Spleen (tissue), 11 donors: Measurements from ENCODE around the gene CCDC138. TPM values are rescaled to one million over a fixed set of nuclear protein-coding genes. Genes with fewer than 3 reads are reported as not detected.

Experiments
- DNase-seq: peaks from one replicate; pipeline ENCODE4 v3.0.0-alpha.2; 2020
- H3K27ac ChIP-seq, 8 donors: fragments of 200-600 bp; sonication (generic) in 7 of 8; 1 replicate in 4 of 8; 2 replicates in 4 of 8; pipeline versions ENCODE4 v1.5.0 to v1.8.0; 2016 to 2021; ENCODE audit warnings: inconsistent platforms in 4 of 8, mild to moderate bottlenecking in 4 of 8, moderate library complexity in 1 of 8
- H3K27me3 ChIP-seq, 7 donors: fragments of 200-600 bp; sonication (generic) in 6 of 7; replicated peaks in 1 of 7; 1 replicate in 4 of 7; 2 replicates in 3 of 7; pipeline versions ENCODE4 v1.5.0 to v1.8.0; 2016 to 2021; ENCODE audit warnings: inconsistent platforms in 3 of 7, mild to moderate bottlenecking in 1 of 7
- H3K36me3 ChIP-seq, 6 donors: fragments of 200-600 bp; sonication (generic) in 5 of 6; 1 replicate in 4 of 6; 2 replicates in 2 of 6; pipeline versions ENCODE4 v1.5.0 to v1.8.0; 2016 to 2021; ENCODE audit warnings: inconsistent platforms in 2 of 6
- H3K4me1 ChIP-seq, 6 donors: fragments of 200-600 bp; sonication (generic) in 5 of 6; 1 replicate in 3 of 6; 2 replicates in 3 of 6; pipeline versions ENCODE4 v1.5.0 to v1.8.0; 2016 to 2021; ENCODE audit warnings: inconsistent platforms in 3 of 6
- H3K4me3 ChIP-seq, 8 donors: fragments of 200-600 bp; sonication (generic) in 7 of 8; 1 replicate in 4 of 8; 2 replicates in 4 of 8; pipeline versions ENCODE4 v1.5.0 to v1.8.0; 2016 to 2021; ENCODE audit warnings: inconsistent platforms in 4 of 8, mild to moderate bottlenecking in 4 of 8, moderate library complexity in 2 of 8
- H3K9me3 ChIP-seq, 8 donors: fragments of 200-600 bp; sonication (generic) in 7 of 8; 1 replicate in 4 of 8; 2 replicates in 4 of 8; pipeline versions ENCODE4 v1.5.0 to v1.8.0; 2016 to 2021; ENCODE audit warnings: inconsistent platforms in 4 of 8
- POLR2A ChIP-seq, 3 donors: fragments of 450-650 bp; IDR thresholded peaks; one replicate each; pipeline ENCODE4 v1.5.1; 2017; ENCODE audit warnings: antibody characterized with exemption in 3 of 3, mild to moderate bottlenecking in 1 of 3
- POLR2AphosphoS5 ChIP-seq, 3 donors: sonication (generic); formaldehyde crosslinking; IDR thresholded peaks; one replicate each; pipeline ENCODE4 v1.5.1; 2017; ENCODE audit warnings: antibody characterized with exemption in 3 of 3
- WGBS, 5 donors: extraction: QIAGEN DNeasy Blood & Tissue Kit in 3 of 5; methylation state at CpG; one replicate each; pipeline versions ENCODE4 v1.1.5 to v1.1.7; 2013 to 2018; 5-methylcytosine and 5-hydroxymethylcytosine counted together
- intact Hi-C: fragments of 100-400 bp; cut with DNase I; formaldehyde crosslinking; loops from one replicate; pipeline ENCODE4 v1.15.0; 2023; ENCODE audit warnings: low total_unique reads
- polyA plus RNA-seq, 3 donors: library from polyadenylated mRNA; stranded (reverse); fragments of 200-250 nt; gene quantifications; one replicate each; pipeline ENCODE4 v1.2.1, GENCODE V29; 2013
- total RNA-seq, 7 donors: library from RNA; depleted of rRNA in 3 of 7; stranded (reverse); fragments of >200 nt in 3 of 7; fragmentation: NEBNext Ultra II Directional in 4 of 7; extraction: Animal tissue kit (Norgen Biotek cat#: 25700) in 4 of 7; gene quantifications; one replicate each; pipeline versions ENCODE4 v1.1.0 to v1.2.1, GENCODE V29; 2016 to 2021
- TF ChIP-seq, protein P1 (sequence below), 11 experiments: fragments of 200-600 bp in 7 of 11; fragments of 450-650 bp in 4 of 11; sonication (generic) in 4 of 11; IDR thresholded peaks in 8 of 11; conservative IDR thresholded peaks in 3 of 11; 1 replicate in 7 of 11; 2 replicates in 4 of 11; pipeline versions ENCODE4 v1.4.0 to v1.8.0; 2016 to 2021; ENCODE audit warnings: antibody characterized with exemption in 11 of 11, inconsistent platforms in 4 of 11, mild to moderate bottlenecking in 1 of 11
- donor health status: healthy with polysubstance abuse.
- donor health status: DM: no; HTN: no; CAD: no; lungs with moderate emphysema.
- donor health status: DM: no; HTN: no; CAD: no.
- donor health status: Bipolar disorder and iron deficiency.
- donor health status: healthy.
- donor health status: DM: no; HTN: no; CAD: no.
- donor health status: DM: yes; HTN: yes; CAD: no.

Gene CCDC138
- total and polyA plus RNA-seq, 10 donors = 2.0 to 10.5 (median 4.2) TPM

- Histone ChIP-seq H3K9me3 (no peaks in the 10 kb centered on the region), H3K27me3 (peaks cover 0 to 4% (median 0%) of the 10 kb centered on the region in 7 donors), H3K36me3 (no peaks in the 10 kb centered on the region), H3K4me3 (no peak overlapping the region), H3K4me1 (no peaks in the 10 kb centered on the region), H3K27ac (no peak overlapping the region)
- TF ChIP-seq POLR2A (IDR thresholded peaks at IDR 0.05) (no peak), POLR2AphosphoS5 (IDR thresholded peaks at IDR 0.05) (no peak)
- TF ChIP-seq, protein P1, sequence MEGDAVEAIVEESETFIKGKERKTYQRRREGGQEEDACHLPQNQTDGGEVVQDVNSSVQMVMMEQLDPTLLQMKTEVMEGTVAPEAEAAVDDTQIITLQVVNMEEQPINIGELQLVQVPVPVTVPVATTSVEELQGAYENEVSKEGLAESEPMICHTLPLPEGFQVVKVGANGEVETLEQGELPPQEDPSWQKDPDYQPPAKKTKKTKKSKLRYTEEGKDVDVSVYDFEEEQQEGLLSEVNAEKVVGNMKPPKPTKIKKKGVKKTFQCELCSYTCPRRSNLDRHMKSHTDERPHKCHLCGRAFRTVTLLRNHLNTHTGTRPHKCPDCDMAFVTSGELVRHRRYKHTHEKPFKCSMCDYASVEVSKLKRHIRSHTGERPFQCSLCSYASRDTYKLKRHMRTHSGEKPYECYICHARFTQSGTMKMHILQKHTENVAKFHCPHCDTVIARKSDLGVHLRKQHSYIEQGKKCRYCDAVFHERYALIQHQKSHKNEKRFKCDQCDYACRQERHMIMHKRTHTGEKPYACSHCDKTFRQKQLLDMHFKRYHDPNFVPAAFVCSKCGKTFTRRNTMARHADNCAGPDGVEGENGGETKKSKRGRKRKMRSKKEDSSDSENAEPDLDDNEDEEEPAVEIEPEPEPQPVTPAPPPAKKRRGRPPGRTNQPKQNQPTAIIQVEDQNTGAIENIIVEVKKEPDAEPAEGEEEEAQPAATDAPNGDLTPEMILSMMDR (IDR thresholded peaks at IDR 0.05 in 8 of 11, conservative IDR thresholded peaks at IDR 0.05 in 3 of 11) = no peak
- WGBS, 5 donors = 71 to 84% (median 83%) methylated on average over 12 of the region's 12 CpGs
- intact Hi-C loops = no loop called here
- peak; percentile 41 for DNase-seq
These were observed 136.6 kb downstream of the CCDC138 start for GRCh38 chr2:108923019-108923700.

- Histone ChIP-seq H3K27me3 (peaks cover 0 to 4% (median 0%) of the 10 kb centered on the region in 7 donors), H3K36me3 (no peaks in the 10 kb centered on the region), H3K4me3 (no peak overlapping the region), H3K4me1 (no peaks in the 10 kb centered on the region), H3K9me3 (no peaks in the 10 kb centered on the region), H3K27ac (no peak overlapping the region)
- TF ChIP-seq POLR2A (IDR thresholded peaks at IDR 0.05) = no peak
- TF ChIP-seq, protein P1 (IDR thresholded peaks at IDR 0.05 in 8 of 11, conservative IDR thresholded peaks at IDR 0.05 in 3 of 11) = no peak
- intact Hi-C loops = no loop called here
- 86 to 90% (median 87%) methylated on average over 13 of the region's 13 CpGs for WGBS, 5 donors
- peak; percentile 63 for DNase-seq
These were observed 137.4 kb downstream of the CCDC138 start for GRCh38 chr2:108923736-108924579.

DNA sequence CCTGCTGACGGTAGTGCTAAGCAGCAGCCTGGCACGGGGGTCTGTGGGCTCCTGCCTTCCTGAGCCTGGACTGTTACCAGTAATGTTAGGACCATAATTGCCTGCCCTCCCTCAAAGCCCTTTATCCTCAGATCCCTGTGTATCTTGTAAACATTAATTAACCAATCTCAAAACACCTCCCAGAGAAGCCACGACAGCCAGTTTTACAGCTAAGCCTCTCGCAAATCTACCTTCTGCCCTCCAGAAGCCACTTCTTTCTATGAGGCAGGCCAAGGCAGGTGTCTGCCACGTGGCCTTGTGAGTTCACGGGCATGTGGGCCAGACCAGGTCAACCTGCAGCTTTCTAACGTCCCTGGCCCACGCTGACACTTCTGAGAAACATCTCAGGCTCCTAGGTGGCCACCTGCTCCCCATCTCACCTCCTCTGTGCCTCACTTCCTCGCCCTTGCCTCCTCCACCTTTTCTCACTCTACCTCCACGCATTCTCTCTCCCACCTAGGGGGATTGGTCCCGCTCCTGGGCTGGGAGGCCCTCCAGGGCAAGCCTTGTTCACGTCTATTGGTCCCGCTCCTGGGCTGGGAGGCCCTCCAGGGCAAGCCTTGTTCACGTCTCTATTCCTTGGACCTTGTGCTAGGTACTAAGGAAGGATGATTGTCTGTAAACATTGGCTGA, 138.1 kb downstream of the CCDC138 start:
- Histone ChIP-seq H3K4me1 (no peaks in the 10 kb centered on the region), H3K9me3 (no peaks in the 10 kb centered on the region), H3K4me3 (no peak overlapping the region), H3K27me3 (no peaks in the 10 kb centered on the region), H3K27ac (no peak overlapping the region), H3K36me3 (no peaks in the 10 kb centered on the region)
- intact Hi-C loops = no loop called here
- peak; percentile 65 for DNase-seq
- TF ChIP-seq POLR2A (IDR thresholded peaks at IDR 0.05) (no peak), POLR2AphosphoS5 (IDR thresholded peaks at IDR 0.05) (no peak)
- TF ChIP-seq, protein P1 (IDR thresholded peaks at IDR 0.05 in 8 of 11, conservative IDR thresholded peaks at IDR 0.05 in 3 of 11) = no peak
- 80 to 90% (median 85%) methylated on average over 14 of the region's 14 CpGs for WGBS, 5 donors
